ENCODE results near the gene CD109.

DNA sequence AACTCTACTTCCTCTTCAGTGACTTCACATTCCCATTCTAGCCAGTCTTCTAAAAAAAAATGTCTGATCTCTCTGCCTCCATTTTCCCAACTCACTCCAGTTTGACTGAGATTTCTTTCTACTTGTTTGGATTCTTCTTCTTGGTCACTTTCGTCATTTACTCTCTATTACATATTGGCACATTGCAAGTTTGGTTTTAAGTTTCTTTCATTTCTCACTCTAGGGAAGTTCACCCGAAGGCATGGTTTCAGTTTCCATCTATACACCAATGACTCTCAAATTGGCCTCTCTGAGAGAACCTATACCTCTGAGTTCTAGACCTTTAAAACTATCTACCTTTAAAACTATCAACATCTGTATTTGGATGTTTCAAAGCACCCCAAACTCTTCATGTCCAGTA lies 51.3 kb downstream of the CD109 start:
- TF ChIP-seq, protein P1, sequence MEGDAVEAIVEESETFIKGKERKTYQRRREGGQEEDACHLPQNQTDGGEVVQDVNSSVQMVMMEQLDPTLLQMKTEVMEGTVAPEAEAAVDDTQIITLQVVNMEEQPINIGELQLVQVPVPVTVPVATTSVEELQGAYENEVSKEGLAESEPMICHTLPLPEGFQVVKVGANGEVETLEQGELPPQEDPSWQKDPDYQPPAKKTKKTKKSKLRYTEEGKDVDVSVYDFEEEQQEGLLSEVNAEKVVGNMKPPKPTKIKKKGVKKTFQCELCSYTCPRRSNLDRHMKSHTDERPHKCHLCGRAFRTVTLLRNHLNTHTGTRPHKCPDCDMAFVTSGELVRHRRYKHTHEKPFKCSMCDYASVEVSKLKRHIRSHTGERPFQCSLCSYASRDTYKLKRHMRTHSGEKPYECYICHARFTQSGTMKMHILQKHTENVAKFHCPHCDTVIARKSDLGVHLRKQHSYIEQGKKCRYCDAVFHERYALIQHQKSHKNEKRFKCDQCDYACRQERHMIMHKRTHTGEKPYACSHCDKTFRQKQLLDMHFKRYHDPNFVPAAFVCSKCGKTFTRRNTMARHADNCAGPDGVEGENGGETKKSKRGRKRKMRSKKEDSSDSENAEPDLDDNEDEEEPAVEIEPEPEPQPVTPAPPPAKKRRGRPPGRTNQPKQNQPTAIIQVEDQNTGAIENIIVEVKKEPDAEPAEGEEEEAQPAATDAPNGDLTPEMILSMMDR (IDR thresholded peaks at IDR 0.05) = no peak
- TF ChIP-seq POLR2A (IDR thresholded peaks at IDR 0.05) (no peak), POLR2AphosphoS5 (IDR thresholded peaks at IDR 0.05) (no peak), EP300 (IDR thresholded peaks at IDR 0.05; ENCODE audit: low read depth) (no peak)
